DMS153 (cell line): ENCODE data around the gene REEP1.
"Not testable (repeated sequence)": the region's sequence is repeated elsewhere in the genome, so short reads cannot be mapped to it uniquely, and the experiment has no call there.

Experiments
- DNase-seq: peaks from one replicate; lab custom pipeline; 2025; lab: John Stamatoyannopoulos, UW

REEP1 gene

GRCh38 chr2:86243950-86244733 is 93.3 kb downstream of the REEP1 start:
- no peak for DNase-seq

- no peak for DNase-seq
Measured at GRCh38 chr2:86243272-86243671, 94.2 kb downstream of the REEP1 start.

GRCh38 chr2:86241611-86242010 is 95.8 kb downstream of the REEP1 start:
- no peak for DNase-seq

- no peak for DNase-seq
Measured at GRCh38 chr2:86240251-86240650, 97.2 kb downstream of the REEP1 start.

GRCh38 chr2:86239745-86240144 is 97.7 kb downstream of the REEP1 start:
- no peak for DNase-seq

- DNase-seq = no peak
Measured at GRCh38 chr2:86239326-86239725, 98.1 kb downstream of the REEP1 start.

GRCh38 chr2:86238354-86238753 is 99.1 kb downstream of the REEP1 start:
- no peak for DNase-seq

DNA sequence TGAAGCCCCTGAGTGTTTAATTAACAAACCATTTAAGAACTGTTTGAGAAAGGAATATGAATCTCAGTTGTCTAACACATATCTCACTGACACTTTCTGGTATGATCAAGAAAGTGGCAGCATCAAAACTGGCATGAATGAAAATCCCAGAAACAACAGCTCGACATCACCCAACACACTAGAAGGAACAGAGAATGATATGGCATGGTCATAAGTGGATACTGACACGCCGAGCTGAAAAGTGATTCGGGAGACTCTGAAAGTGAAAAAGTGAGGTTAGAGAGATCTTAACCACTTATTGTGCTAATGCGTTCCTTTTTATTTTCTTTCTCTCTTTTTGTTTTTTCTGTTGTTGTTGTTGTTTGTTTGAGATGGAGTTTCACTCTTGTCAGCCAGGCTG is 100.3 kb downstream of the REEP1 start:
- DNase-seq = no peak

DNA sequence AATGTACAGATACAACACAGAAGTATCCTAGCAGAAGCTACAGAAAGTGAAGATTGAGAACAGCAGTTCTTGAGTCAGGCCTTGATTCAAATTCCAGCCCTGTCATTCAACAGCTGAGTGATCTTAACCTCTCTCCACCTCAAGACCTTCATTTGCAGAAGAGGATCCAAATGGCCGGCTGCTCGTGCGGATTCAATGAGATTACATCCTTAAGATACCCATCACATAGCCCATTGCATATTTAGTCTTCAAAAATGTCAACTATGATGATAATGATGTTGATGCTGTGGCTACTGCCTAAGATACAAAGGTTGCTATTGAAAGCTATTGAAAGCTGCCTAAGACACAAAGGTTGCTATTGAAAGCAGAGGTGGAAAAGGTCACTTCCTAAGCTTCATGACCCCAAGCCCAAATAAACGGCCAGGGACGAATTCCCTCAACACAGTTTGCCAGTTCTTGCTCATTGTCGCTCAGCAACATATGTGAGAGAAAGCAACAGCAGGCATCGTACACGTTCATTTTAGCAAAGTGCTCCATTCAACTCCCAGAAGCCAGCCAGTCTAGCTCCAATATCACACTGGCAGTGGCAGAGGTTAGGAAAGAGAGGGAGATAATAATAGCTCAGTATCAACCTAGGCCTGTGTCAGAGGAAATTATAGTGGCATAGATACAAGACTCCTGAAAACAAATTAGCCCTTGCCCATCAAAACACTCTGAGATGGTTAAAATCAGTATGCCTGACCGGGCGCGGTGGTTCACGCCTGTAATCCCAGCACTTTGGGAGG is 102.0 kb downstream of the REEP1 start:
- no peak for DNase-seq

DNA sequence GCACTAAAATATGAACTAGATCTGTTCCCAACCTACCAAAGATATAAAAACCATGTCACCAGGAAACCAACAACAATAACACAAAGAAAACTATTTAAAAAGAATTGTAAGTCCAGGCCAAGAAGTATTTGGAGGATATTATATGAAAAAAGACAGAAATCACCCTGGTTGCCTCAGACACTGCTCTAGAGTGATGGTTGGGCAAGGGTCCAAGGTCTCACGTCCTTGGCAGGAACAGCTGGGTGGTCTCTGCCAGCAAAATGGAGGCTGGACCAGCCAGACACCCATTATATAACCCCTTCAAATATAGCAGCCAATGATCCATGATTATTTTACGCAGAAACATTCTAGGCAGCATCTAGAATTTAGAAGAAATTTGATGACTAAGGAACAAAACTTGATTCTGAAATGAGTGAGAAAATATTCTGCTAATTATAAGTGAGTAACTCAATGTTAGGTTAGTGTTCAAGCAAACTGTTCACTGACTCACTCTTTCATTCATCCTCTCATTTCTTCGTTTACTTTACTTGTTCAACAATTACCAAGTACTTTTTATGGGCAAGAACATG is 102.8 kb downstream of the REEP1 start:
- no peak for DNase-seq

DNA sequence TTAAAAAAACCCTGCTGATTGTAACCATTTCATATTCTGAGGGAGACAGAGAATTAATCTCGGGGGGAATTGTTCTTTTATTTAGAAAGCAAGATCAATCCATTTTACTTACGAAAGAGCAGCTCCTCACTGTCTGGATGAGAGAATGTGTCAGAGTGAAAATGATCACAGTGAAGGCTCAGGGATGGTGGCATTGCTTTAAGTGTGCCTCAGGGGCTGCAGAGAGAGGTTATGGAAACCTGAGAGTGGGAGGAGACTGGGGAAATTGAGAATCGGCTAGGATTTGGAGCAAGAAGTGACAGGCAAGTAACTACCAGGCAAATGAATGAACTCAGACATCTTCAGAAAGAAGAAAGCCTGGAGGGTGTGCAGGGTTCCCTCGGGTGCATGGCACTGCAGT is 104.0 kb downstream of the REEP1 start:
- DNase-seq = no peak

- DNase-seq = no peak
Measured at GRCh38 chr2:86232910-86233309, 104.5 kb downstream of the REEP1 start.

DNA sequence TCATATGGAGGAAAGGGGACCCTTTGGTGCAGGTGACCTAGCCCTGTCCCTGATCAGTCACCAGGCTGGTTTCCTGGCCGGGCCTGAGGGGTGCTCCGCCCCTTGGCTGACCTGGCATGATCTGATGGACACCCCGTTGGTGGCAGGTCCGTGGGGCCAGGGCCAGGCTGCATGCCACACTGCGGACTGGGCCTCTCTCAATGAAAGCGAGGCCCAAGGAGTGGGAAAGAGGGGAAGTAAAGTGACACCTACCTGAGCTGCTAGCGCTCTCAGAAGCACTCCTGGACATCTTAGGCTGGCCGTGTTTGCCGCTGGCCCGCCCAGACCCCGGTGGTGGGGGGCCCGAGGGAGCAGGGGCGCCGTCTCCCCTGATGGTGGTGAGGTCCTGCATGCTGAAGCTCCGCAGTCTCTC is 105.0 kb downstream of the REEP1 start:
- no peak for DNase-seq

DNA sequence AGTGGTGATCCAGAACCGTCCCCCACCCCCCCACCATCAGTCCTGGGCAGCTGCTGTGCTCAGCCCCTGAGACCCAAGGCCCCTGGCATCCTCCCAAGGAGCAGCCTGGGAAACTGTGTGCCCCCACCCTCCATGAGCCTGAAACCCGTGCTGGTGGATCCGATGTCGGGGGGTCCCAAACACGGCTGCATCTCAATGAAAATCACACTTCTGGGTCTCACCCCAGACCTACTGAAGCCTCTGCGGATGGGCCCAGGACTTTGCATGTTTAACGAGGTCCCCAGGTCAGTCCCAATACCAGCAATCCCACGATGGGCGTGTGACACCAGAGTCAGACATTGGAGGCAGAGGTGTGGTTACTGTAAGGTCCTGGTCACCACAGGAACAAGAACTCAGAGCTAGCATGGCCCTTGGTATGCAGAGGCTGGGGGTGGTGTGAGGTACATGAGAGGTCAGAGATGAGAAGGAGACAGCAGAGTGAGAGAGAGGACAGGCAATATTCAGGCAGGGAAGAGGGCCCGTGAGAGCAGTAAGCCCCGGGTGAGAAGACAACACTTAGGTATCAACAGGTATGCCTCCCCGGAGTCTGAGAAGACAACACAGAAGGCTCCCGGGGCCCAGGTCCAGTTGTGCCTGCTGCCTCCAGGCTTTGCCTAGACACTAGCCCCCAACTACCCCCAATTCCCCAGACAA is 105.6 kb downstream of the REEP1 start:
- no peak for DNase-seq

- no peak for DNase-seq
Measured at GRCh38 chr2:86230961-86231360, 106.5 kb downstream of the REEP1 start.

DNA sequence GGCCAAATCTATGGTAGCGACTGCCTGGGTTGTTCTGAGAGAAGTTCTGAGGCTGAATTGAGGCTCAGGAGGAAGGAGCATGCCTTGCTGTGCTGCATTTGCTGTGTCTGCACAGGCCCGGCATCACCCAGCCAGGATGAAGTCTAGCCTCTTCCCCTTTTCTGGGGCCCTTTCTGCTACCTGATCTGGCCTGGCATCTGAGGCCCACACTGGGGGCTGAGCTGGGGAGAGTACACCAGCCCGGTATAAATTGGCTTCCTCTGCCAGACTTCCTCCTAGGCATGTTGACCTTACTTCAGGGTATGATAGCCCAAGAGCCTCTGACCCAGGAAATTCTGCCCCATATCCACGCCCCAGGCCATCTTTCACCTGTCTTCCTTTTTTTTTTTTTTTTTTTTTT is 108.2 kb downstream of the REEP1 start:
- DNase-seq = no peak

DNA sequence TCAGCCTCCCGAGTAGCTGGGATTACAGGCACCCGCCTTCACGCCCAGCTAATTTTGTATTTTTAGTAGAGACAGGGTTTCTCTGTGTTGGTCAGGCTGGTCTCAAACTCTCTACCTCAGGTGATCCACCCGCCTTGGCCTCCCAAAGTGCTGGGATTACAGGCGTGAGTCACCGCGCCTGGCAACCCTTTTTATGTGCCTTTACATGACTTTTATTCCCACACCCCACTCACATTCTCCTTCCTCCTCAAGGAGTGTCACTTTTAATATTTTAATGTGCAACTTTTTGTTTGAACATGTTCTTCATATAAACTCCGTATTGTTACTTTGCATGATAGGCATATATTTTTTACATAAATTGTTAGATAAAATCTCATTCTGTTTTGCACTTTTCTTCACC is 108.9 kb downstream of the REEP1 start:
- DNase-seq = not testable (repeated sequence)

DNA sequence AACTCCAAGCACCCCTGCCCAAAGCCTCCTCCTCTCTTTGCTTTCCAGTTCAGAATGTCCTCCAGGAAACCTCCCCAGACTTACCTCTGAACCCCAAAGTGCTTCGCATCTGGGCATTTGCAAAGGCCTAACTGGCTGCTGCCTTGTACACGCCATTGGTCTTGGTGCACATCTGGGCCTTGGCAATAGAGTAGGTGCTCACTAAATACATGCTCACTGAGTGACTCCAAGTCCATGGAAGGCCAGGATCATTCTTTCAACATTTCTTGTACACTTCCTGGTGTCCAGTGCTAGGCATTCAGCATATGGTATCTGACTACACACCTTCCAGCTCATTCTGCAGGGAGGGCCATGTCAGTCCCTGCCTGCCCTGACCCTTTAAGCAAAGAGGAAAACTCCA is 109.7 kb downstream of the REEP1 start:
- DNase-seq = no peak

DNA sequence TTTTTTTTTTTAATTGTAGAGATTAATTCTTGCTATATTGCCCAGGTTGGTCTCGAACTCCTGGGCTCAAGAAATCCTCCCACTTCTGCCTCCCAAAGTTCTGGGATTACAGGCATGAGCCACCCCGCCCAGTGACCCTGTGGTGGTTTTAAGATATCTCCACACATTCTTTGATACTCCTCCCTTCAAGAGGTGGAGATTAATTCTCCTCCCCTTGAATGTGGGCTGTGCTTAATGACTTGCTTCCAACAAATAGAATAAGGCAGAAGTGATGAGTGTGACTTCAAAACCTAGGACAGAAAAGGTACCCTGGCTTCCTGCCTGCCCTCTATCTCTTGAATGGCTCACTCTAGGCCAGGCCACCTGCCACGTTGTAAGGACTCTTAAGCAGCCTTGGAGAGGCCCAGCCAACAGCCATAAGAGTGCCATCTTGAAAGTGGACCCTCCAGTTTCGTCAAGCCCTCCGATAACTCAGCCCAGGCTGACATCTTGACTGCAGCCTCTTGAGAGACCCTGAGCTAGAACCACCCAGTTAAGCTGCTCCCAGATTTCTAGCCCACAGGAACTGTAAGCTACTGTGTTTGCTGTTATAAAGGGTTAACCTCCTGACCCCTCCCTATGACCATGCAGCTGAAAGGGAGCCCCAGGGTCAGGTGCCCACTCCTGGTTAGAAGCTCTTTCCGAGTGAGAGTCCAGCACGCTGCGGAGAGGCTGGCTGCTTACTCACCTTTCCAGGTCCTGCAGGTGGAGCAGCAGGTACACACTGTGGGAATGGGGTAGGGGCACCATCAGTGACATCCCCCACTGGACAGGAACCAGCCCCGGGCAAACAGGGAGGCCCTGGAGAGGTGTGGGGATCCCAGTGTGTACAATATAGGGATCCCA is 110.5 kb downstream of the REEP1 start:
- DNase-seq = no peak

- no peak for DNase-seq
Measured at GRCh38 chr2:86226070-86226469, 111.4 kb downstream of the REEP1 start.

DNA sequence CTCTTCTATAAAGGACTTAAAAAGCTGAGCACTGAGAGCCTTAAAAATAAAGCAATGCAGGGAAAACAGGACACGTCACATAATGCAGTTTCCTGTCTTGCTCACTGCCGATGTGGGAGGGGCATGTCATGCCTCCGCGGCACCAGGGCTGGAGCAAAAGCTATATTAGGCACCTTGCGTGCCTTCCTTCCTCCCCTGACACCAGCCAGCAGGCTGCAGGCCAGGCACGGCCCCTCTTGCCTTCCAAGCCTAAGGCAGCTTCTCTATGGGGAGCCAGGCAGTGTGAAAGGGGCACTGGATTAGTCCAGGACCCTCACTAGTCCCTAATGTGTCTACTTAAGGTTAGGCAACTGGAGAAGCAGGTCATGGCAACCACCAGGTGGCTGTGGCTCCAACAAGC is 111.8 kb downstream of the REEP1 start:
- no peak for DNase-seq
